Fibroblast of lung (primary cell): ENCODE measurements around the gene C9orf153. TPM values are rescaled to one million over a fixed set of nuclear protein-coding genes. Genes with fewer than 3 reads are reported as not detected.

Experiments
- DNase-seq, 2 donors: peaks; one replicate each; pipeline versions ENCODE4 v3.0.0 to v3.0.0-alpha.2; 2010; ENCODE audit warnings: low read depth in 2 of 2
- H2AFZ ChIP-seq: 2 replicates; pipeline ENCODE4 v1.5.1; 2012; ENCODE audit warnings: low read length, control low read depth, inconsistent platforms
- H3K27ac ChIP-seq: 2 replicates; pipeline ENCODE4 v1.5.1; 2011; ENCODE audit warnings: low read length, control low read depth; ENCODE audit not compliant: insufficient read depth
- H3K27me3 ChIP-seq: 2 replicates; pipeline ENCODE4 v1.5.1; 2011; ENCODE audit warnings: mild to moderate bottlenecking, low read length; ENCODE audit not compliant: control insufficient read depth, insufficient read depth
- H3K36me3 ChIP-seq: 2 replicates; pipeline ENCODE4 v1.5.1; 2011; ENCODE audit warnings: low read length; ENCODE audit not compliant: control insufficient read depth, insufficient read depth
- H3K4me1 ChIP-seq: 2 replicates; pipeline ENCODE4 v1.5.1; 2011; ENCODE audit warnings: low read length; ENCODE audit not compliant: control insufficient read depth, insufficient read depth; ENCODE audit errors: extremely low read depth
- H3K4me2 ChIP-seq: 2 replicates; pipeline ENCODE4 v1.5.1; 2011; ENCODE audit warnings: low read length, control low read depth; ENCODE audit not compliant: insufficient read depth; ENCODE audit errors: extremely low read depth
- H3K4me3 ChIP-seq, 4 experiments: fragments of 200-600 bp in 1 of 4; sonication (generic) in 1 of 4; replicated peaks in 1 of 4; 2 replicates each; pipeline ENCODE4 v1.5.1; 2011 to 2016; ENCODE audit warnings: low read length in 4 of 4, low read depth in 3 of 4, mild to moderate bottlenecking in 3 of 4, control low read depth in 2 of 4, inconsistent platforms in 1 of 4, mixed read lengths in 1 of 4; ENCODE audit not compliant: insufficient read depth in 1 of 4; ENCODE audit errors: control extremely low read depth in 1 of 4
- H3K79me2 ChIP-seq: 2 replicates; pipeline ENCODE4 v1.5.1; 2012; ENCODE audit warnings: mild to moderate bottlenecking, low read length, inconsistent platforms; ENCODE audit not compliant: control insufficient read depth, insufficient read depth
- H3K9ac ChIP-seq: 2 replicates; pipeline ENCODE4 v1.5.1; 2011; ENCODE audit warnings: mild to moderate bottlenecking, low read length, control low read depth; ENCODE audit not compliant: insufficient read depth
- H3K9me3 ChIP-seq: 2 replicates; pipeline ENCODE4 v1.5.1; 2012; ENCODE audit warnings: low read depth, low read length; ENCODE audit not compliant: control insufficient read depth, insufficient read depth
- H4K20me1 ChIP-seq: 2 replicates; pipeline ENCODE4 v1.5.1; 2011; ENCODE audit warnings: low read length; ENCODE audit not compliant: control insufficient read depth, insufficient read depth; ENCODE audit errors: extremely low read depth
- EZH2 ChIP-seq: IDR thresholded peaks from 2 replicates; pipeline ENCODE4 v1.5.1; 2012; ENCODE audit warnings: low read length, control low read depth, mild to moderate bottlenecking; ENCODE audit errors: missing control alignments
- polyA plus RNA-seq, 2 donors: library from polyadenylated mRNA; depleted of rRNA in 1 of 2; stranded (reverse) in 1 of 2; unstranded in 1 of 2; fragments of >200 nt; gene quantifications; 2 replicates each; pipeline ENCODE4 v1.2.1, GENCODE V29; 2011 to 2012; ENCODE audit warnings: missing spikeins in 1 of 2
- total RNA-seq: library from RNA; depleted of rRNA; stranded (reverse); fragments of >200 nt; gene quantifications from 2 replicates; pipeline ENCODE4 v1.2.1, GENCODE V29; 2014
- TF ChIP-seq, protein P1 (sequence below), 2 donors: IDR thresholded peaks in 1 of 2; conservative IDR thresholded peaks in 1 of 2; 1 replicate in 1 of 2; 2 replicates in 1 of 2; pipeline ENCODE4 v1.5.1; 2011 to 2012; ENCODE audit warnings: low read length in 2 of 2, control low read depth in 1 of 2, inconsistent platforms in 1 of 2, low read depth in 1 of 2, mild to moderate bottlenecking in 1 of 2

The C9orf153 gene
- total and polyA plus RNA-seq, 2 donors (not counting 1 experiment from before 2014, with no cell fraction given), result 0.17 TPM

DNA sequence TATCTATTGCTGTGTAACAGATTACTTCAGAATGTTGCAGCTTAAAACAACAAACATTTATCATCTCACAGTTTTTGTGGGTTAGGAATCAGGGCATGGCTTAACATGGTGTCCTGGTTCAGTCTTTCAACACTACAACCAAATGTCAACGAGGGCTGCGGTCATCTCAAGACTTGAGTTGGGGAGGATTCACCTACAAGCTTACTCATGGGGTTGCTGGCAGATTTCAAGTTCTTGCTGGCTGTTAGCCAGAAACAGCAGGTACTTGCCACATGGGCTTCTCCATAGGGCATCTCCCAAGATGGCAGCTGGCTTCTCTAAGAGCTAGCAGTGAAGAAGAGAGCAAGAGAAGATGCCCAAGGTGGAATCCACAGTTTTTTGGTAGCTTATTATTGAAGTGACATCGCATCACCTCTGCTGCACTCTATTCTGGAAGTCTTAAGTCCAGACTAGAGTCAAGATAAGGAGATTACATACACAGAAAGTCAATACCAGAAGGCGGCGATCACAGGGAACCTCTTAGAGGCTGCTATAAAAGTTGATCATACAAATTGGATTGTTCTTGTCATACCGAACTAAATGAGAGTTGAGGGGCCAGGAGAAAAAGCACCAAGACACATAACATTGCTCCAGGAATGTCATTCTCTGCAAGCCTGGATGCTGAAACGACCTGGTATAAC is 42.2 kb downstream of the C9orf153 start:
- no peak overlapping the region for H3K4me2 ChIP-seq
- H3K27ac ChIP-seq, result no peak overlapping the region
- H4K20me1 ChIP-seq, result no peaks in the 10 kb centered on the region
- H3K36me3 ChIP-seq, result no peaks in the 10 kb centered on the region
- no peaks in the 10 kb centered on the region for H3K4me1 ChIP-seq
- no peak for DNase-seq
- TF ChIP-seq, protein P1, sequence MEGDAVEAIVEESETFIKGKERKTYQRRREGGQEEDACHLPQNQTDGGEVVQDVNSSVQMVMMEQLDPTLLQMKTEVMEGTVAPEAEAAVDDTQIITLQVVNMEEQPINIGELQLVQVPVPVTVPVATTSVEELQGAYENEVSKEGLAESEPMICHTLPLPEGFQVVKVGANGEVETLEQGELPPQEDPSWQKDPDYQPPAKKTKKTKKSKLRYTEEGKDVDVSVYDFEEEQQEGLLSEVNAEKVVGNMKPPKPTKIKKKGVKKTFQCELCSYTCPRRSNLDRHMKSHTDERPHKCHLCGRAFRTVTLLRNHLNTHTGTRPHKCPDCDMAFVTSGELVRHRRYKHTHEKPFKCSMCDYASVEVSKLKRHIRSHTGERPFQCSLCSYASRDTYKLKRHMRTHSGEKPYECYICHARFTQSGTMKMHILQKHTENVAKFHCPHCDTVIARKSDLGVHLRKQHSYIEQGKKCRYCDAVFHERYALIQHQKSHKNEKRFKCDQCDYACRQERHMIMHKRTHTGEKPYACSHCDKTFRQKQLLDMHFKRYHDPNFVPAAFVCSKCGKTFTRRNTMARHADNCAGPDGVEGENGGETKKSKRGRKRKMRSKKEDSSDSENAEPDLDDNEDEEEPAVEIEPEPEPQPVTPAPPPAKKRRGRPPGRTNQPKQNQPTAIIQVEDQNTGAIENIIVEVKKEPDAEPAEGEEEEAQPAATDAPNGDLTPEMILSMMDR (conservative IDR thresholded peaks at IDR 0.05 in 1 of 2, IDR thresholded peaks at IDR 0.05 in 1 of 2; ENCODE audit: low read depth in 1 of 2, low read length in 2 of 2), result no peak
- no peak for TF ChIP-seq EZH2
- H3K4me3 ChIP-seq, result no peak overlapping the region
- H3K9me3 ChIP-seq, result no peaks in the 10 kb centered on the region
- no peak overlapping the region for H2AFZ ChIP-seq
- H3K27me3 ChIP-seq, result no peaks in the 10 kb centered on the region
- no peaks in the 10 kb centered on the region for H3K79me2 ChIP-seq
- no peak overlapping the region for H3K9ac ChIP-seq

DNA sequence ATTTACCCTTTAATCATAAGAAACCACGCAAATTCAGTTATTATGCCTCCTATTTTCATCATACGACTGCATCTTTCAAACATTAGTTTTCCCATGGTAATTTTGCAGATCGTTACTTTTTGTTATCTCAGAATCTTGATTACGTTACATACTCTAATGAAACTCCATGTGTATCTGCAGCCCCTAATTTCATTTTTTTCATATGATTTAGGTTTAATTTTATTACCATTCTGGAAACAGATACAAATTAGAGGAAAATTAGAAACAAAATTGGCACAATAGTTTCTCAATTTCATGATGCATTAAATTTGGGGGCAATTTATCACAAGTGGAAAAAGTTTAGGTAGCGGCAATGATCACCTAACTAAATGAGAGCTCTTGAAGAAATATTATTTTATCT is 52.3 kb downstream of the C9orf153 start:
- Histone ChIP-seq H3K27ac (no peak overlapping the region), H3K36me3 (no peaks in the 10 kb centered on the region), H3K27me3 (no peaks in the 10 kb centered on the region), H3K4me2 (no peak overlapping the region), H3K9ac (no peak overlapping the region), H3K79me2 (no peaks in the 10 kb centered on the region), H3K4me3 (no peak overlapping the region), H4K20me1 (no peaks in the 10 kb centered on the region), H3K4me1 (no peaks in the 10 kb centered on the region), H3K9me3 (no peaks in the 10 kb centered on the region), H2AFZ (no peak overlapping the region)
- no peak for DNase-seq
- TF ChIP-seq EZH2, result no peak
- TF ChIP-seq, protein P1 (conservative IDR thresholded peaks at IDR 0.05 in 1 of 2, IDR thresholded peaks at IDR 0.05 in 1 of 2; ENCODE audit: low read depth in 1 of 2, low read length in 2 of 2), result no peak

DNA sequence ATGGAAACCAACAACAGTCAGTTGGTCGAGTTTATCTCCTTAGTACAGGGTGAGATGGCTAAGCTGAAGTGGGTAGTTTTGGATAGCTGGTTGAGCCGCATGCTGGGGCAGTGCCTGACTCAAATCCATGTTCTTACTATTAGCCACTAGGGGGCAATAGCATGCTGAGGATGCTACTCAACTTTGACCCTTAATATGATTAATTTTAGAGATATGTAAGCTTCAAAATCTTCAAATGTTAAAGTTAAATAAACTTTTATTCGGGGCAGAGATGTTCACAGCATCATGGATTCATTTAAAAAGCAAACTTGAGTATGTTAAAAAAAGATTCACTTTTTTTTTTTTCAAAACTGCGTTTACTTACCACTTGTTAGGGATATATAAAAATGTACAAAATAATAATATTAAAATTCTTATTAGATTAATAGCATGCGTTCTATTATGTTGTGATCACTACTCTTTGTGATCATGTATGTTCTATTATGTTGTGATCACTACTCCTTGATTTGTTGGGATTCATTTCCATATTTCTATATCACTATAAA is 57.0 kb downstream of the C9orf153 start:
- TF ChIP-seq, protein P1 (conservative IDR thresholded peaks at IDR 0.05 in 1 of 2, IDR thresholded peaks at IDR 0.05 in 1 of 2; ENCODE audit: low read depth in 1 of 2, low read length in 2 of 2), result peak; percentile 76 to 86
- TF ChIP-seq EZH2, result no peak
- Histone ChIP-seq H3K9ac (no peak overlapping the region), H3K4me2 (no peak overlapping the region), H3K9me3 (no peaks in the 10 kb centered on the region), H3K27me3 (no peaks in the 10 kb centered on the region), H3K4me1 (no peaks in the 10 kb centered on the region), H3K36me3 (no peaks in the 10 kb centered on the region), H4K20me1 (no peaks in the 10 kb centered on the region), H2AFZ (no peak overlapping the region), H3K27ac (no peak overlapping the region), H3K79me2 (no peaks in the 10 kb centered on the region), H3K4me3 (no peak overlapping the region)
- DNase-seq, result peak; percentile 40 to 69
